Stimulated activated CD4-positive, alpha-beta T cell treated with anti-CD3 and anti-CD28 coated beads, Interleukin-2, amount 100 ng/mL, for 4 hours (primary cell): ENCODE data around the gene CCR5.
A peak's percentile ranks its signal among the peaks of the same experiment; 100 is the strongest.
"Not testable (repeated sequence)": the region's sequence is repeated elsewhere in the genome, so short reads cannot be mapped to it uniquely, and the experiment has no call there.

Experiments used
- DNase-seq: peaks from one replicate; pipeline ENCODE4 v3.0.0-alpha.2; 2020; ENCODE audit warnings: low read depth

CCR5 gene

GRCh38 chr3:46386205-46386604 is 15.5 kb downstream of the CCR5 start:
- DNase-seq, result no peak

GRCh38 chr3:46388847-46389246 is 18.1 kb downstream of the CCR5 start:
- DNase-seq, result not testable (repeated sequence)

GRCh38 chr3:46389306-46389705 is 18.6 kb downstream of the CCR5 start:
- DNase-seq, result no peak

- DNase-seq, result not testable (repeated sequence)
Measured at GRCh38 chr3:46391526-46391925, 20.8 kb downstream of the CCR5 start.

- no peak for DNase-seq
Measured at GRCh38 chr3:46393011-46393410, 22.3 kb downstream of the CCR5 start.

GRCh38 chr3:46393554-46394434 is 23.0 kb downstream of the CCR5 start:
- no peak for DNase-seq

- DNase-seq, result no peak
Measured at GRCh38 chr3:46395210-46395661, 24.5 kb downstream of the CCR5 start.

GRCh38 chr3:46395766-46396530 is 25.2 kb downstream of the CCR5 start:
- no peak for DNase-seq

- DNase-seq, result no peak
Measured at GRCh38 chr3:46397111-46397510, 26.4 kb downstream of the CCR5 start.

- DNase-seq, result no peak
Measured at GRCh38 chr3:46398186-46398955, 27.6 kb downstream of the CCR5 start.

GRCh38 chr3:46399098-46399497 is 28.4 kb downstream of the CCR5 start:
- DNase-seq, result no peak

GRCh38 chr3:46399557-46399956 is 28.8 kb downstream of the CCR5 start:
- DNase-seq, result no peak

- DNase-seq, result no peak
Measured at GRCh38 chr3:46400000-46400734, 29.4 kb downstream of the CCR5 start.

GRCh38 chr3:46400846-46401245 is 30.1 kb downstream of the CCR5 start:
- DNase-seq, result no peak

GRCh38 chr3:46401579-46401978 is 30.8 kb downstream of the CCR5 start:
- DNase-seq, result no peak

GRCh38 chr3:46402902-46403301 is 32.2 kb downstream of the CCR5 start:
- DNase-seq, result not testable (repeated sequence)

GRCh38 chr3:46405301-46406019 is 34.7 kb downstream of the CCR5 start:
- no peak for DNase-seq

GRCh38 chr3:46406443-46406787 is 35.7 kb downstream of the CCR5 start:
- no peak for DNase-seq

- DNase-seq, result peak; percentile 14
Measured at GRCh38 chr3:46406788-46407611, 36.3 kb downstream of the CCR5 start, which contains the start of the genes CCR5AS and CCRL2. Gene CCR5AS (minus strand): TSS chr3:46407066. Gene CCRL2 (plus strand): TSS chr3:46407259. CDS start chr3:46408080, 821 bp downstream.

GRCh38 chr3:46407970-46408369 is 37.2 kb downstream of the CCR5 start:
- DNase-seq, result no peak
